Activated CD4-positive, alpha-beta T cell treated with anti-CD3 and anti-CD28 coated beads, Interleukin-2, amount 10 ng/mL, durations not matched to agents 7 days and 5 days (primary cell): ENCODE measurements around the gene MET. TPM values are rescaled to one million over a fixed set of nuclear protein-coding genes. Genes with fewer than 3 reads are reported as not detected.

Source experiments
- CTCF ChIA-PET: fragments of 350-600 bp; sonication (Branson Sonifier 250); formaldehyde crosslinking; loops from one replicate; lab custom pipeline; 2021; ENCODE audit warnings: antibody characterized with exemption; lab: Charles Lee
- POLR2A ChIA-PET: fragments of 350-600 bp; sonication (Branson Sonifier 250); formaldehyde crosslinking; loops from one replicate; lab custom pipeline; 2021; ENCODE audit warnings: antibody characterized with exemption; lab: Charles Lee
- DNase-seq: peaks from one replicate; pipeline ENCODE4 v3.0.0-alpha.2; 2020
- H3K27ac Mint-ChIP-seq: one replicate; pipeline ENCODE4 v1.8.0; 2021; ENCODE audit warnings: mild to moderate bottlenecking, moderate library complexity, mixed read lengths
- H3K27me3 Mint-ChIP-seq: one replicate; pipeline ENCODE4 v1.8.0; 2021; ENCODE audit warnings: mixed read lengths
- H3K36me3 Mint-ChIP-seq: one replicate; pipeline ENCODE4 v1.8.0; 2021; ENCODE audit warnings: low read depth, mixed read lengths
- H3K4me1 Mint-ChIP-seq: one replicate; pipeline ENCODE4 v1.8.0; 2021; ENCODE audit warnings: mixed read lengths
- H3K4me3 Mint-ChIP-seq: one replicate; pipeline ENCODE4 v1.8.0; 2021; ENCODE audit warnings: mild to moderate bottlenecking, moderate library complexity, mixed read lengths
- H3K9me3 Mint-ChIP-seq: one replicate; pipeline ENCODE4 v1.8.0; 2021; ENCODE audit warnings: mixed read lengths
- total RNA-seq, 2 experiments: library from RNA; stranded (reverse); gene quantifications; one replicate each; pipeline ENCODE4 v1.2.3, GENCODE V29; 2021

Gene MET
- total RNA-seq, 2 experiments from 2014 or later = 0.21 to 0.22 TPM

- CTCF ChIA-PET = no interaction called here
- POLR2A ChIA-PET = no interaction called here
- peaks cover 6% of the 10 kb centered on the region for H3K27me3 Mint-ChIP-seq
- H3K36me3 Mint-ChIP-seq = no peaks in the 10 kb centered on the region
- no peaks in the 10 kb centered on the region for H3K9me3 Mint-ChIP-seq
- H3K27ac Mint-ChIP-seq = no peak overlapping the region
- peaks cover under 1% of the 10 kb centered on the region for H3K4me1 Mint-ChIP-seq
- DNase-seq = no peak
- H3K4me3 Mint-ChIP-seq = no peak overlapping the region
Measured at GRCh38 chr7:116797612-116798011, 125.6 kb downstream of the MET start.

- no peak for DNase-seq
- ChIA-PET CTCF (no interaction called here), POLR2A (no interaction called here)
- Mint-ChIP-seq H3K27ac (no peak overlapping the region), H3K27me3 (peaks cover 8% of the 10 kb centered on the region), H3K4me3 (no peak overlapping the region), H3K9me3 (no peaks in the 10 kb centered on the region), H3K4me1 (peaks cover 5% of the 10 kb centered on the region), H3K36me3 (no peaks in the 10 kb centered on the region)
Measured at GRCh38 chr7:116798232-116798631, 126.2 kb downstream of the MET start.

- no peaks in the 10 kb centered on the region for H3K9me3 Mint-ChIP-seq
- H3K36me3 Mint-ChIP-seq = no peaks in the 10 kb centered on the region
- H3K4me3 Mint-ChIP-seq = no peak overlapping the region
- H3K27me3 Mint-ChIP-seq = peaks cover 10% of the 10 kb centered on the region
- no peak for DNase-seq
- peaks cover 5% of the 10 kb centered on the region for H3K4me1 Mint-ChIP-seq
- ChIA-PET CTCF (no interaction called here), POLR2A (no interaction called here)
- H3K27ac Mint-ChIP-seq = no peak overlapping the region
Measured at GRCh38 chr7:116799916-116800315, 127.9 kb downstream of the MET start.

- H3K36me3 Mint-ChIP-seq = no peaks in the 10 kb centered on the region
- no peaks in the 10 kb centered on the region for H3K9me3 Mint-ChIP-seq
- H3K4me3 Mint-ChIP-seq = no peak overlapping the region
- H3K27ac Mint-ChIP-seq = no peak overlapping the region
- DNase-seq = no peak
- peaks cover 10% of the 10 kb centered on the region for H3K27me3 Mint-ChIP-seq
- H3K4me1 Mint-ChIP-seq = peaks cover 5% of the 10 kb centered on the region
- CTCF ChIA-PET = no interaction called here
- POLR2A ChIA-PET = no interaction called here
Measured at GRCh38 chr7:116800594-116800993, 128.6 kb downstream of the MET start.

- no peaks in the 10 kb centered on the region for H3K36me3 Mint-ChIP-seq
- peaks cover 5% of the 10 kb centered on the region for H3K4me1 Mint-ChIP-seq
- H3K27me3 Mint-ChIP-seq = peaks cover 10% of the 10 kb centered on the region
- no peak overlapping the region for H3K27ac Mint-ChIP-seq
- no peaks in the 10 kb centered on the region for H3K9me3 Mint-ChIP-seq
- DNase-seq = no peak
- POLR2A ChIA-PET = no interaction called here
- H3K4me3 Mint-ChIP-seq = no peak overlapping the region
- CTCF ChIA-PET = interaction anchor here (0.6 kb wide), 2 partner anchors 94 to 130 kb away, joined by 3 read pairs; no protein-coding TSS in a partner anchor
Measured at GRCh38 chr7:116801092-116801710, 129.2 kb downstream of the MET start.

- Mint-ChIP-seq H3K4me3 (no peak overlapping the region), H3K27me3 (peaks cover 10% of the 10 kb centered on the region), H3K27ac (no peak overlapping the region), H3K9me3 (no peaks in the 10 kb centered on the region), H3K36me3 (no peaks in the 10 kb centered on the region), H3K4me1 (peaks cover 5% of the 10 kb centered on the region)
- CTCF ChIA-PET = no interaction called here
- POLR2A ChIA-PET = no interaction called here
- DNase-seq = no peak
Measured at GRCh38 chr7:116802144-116802745, 130.2 kb downstream of the MET start.

GRCh38 chr7:116802746-116803152 lies 130.8 kb downstream of the MET start:
- Mint-ChIP-seq H3K4me3 (no peak overlapping the region), H3K4me1 (peaks cover 5% of the 10 kb centered on the region), H3K27ac (no peak overlapping the region), H3K36me3 (no peaks in the 10 kb centered on the region), H3K27me3 (peaks cover 10% of the 10 kb centered on the region), H3K9me3 (no peaks in the 10 kb centered on the region)
- DNase-seq = peak; percentile 36
- ChIA-PET CTCF (no interaction called here), POLR2A (no interaction called here)

GRCh38 chr7:116804471-116804870 lies 132.5 kb downstream of the MET start:
- H3K4me3 Mint-ChIP-seq = no peak overlapping the region

GRCh38 chr7:116805100-116805544 lies 133.1 kb downstream of the MET start:
- Mint-ChIP-seq H3K9me3 (no peaks in the 10 kb centered on the region), H3K27me3 (peaks cover 8% of the 10 kb centered on the region), H3K4me1 (peaks cover 5% of the 10 kb centered on the region), H3K27ac (no peak overlapping the region), H3K36me3 (no peaks in the 10 kb centered on the region), H3K4me3 (no peak overlapping the region)
- DNase-seq = no peak
- POLR2A ChIA-PET = no interaction called here
- CTCF ChIA-PET = no interaction called here

More at GRCh38 chr7:116804471-116804870, 132.5 kb downstream of the MET start:
- H3K27me3 Mint-ChIP-seq = peaks cover 9% of the 10 kb centered on the region
- CTCF ChIA-PET = no interaction called here
- H3K9me3 Mint-ChIP-seq = no peaks in the 10 kb centered on the region
- H3K4me1 Mint-ChIP-seq = peaks cover 5% of the 10 kb centered on the region
- no peak overlapping the region for H3K27ac Mint-ChIP-seq
- POLR2A ChIA-PET = no interaction called here
- H3K36me3 Mint-ChIP-seq = no peaks in the 10 kb centered on the region
- DNase-seq = no peak

GRCh38 chr7:116806046-116806944 lies 134.3 kb downstream of the MET start:
- Mint-ChIP-seq H3K9me3 (no peaks in the 10 kb centered on the region), H3K4me1 (peaks cover 5% of the 10 kb centered on the region), H3K27me3 (peaks cover 4% of the 10 kb centered on the region), H3K36me3 (no peaks in the 10 kb centered on the region), H3K27ac (no peak overlapping the region), H3K4me3 (no peak overlapping the region)
- CTCF ChIA-PET = interaction anchor here (0.6 kb wide), 1 partner anchor 281 kb away, joined by 3 read pairs; no protein-coding TSS in a partner anchor
- no peak for DNase-seq
- POLR2A ChIA-PET = no interaction called here

- Mint-ChIP-seq H3K4me1 (peaks cover 5% of the 10 kb centered on the region), H3K36me3 (no peaks in the 10 kb centered on the region), H3K9me3 (no peaks in the 10 kb centered on the region), H3K27ac (no peak overlapping the region), H3K27me3 (peaks cover 4% of the 10 kb centered on the region), H3K4me3 (no peak overlapping the region)
- no peak for DNase-seq
- ChIA-PET POLR2A (no interaction called here), CTCF (no interaction called here)
Measured at GRCh38 chr7:116807011-116807560, 135.1 kb downstream of the MET start.

GRCh38 chr7:116809636-116810266 lies 137.8 kb downstream of the MET start:
- CTCF ChIA-PET = no interaction called here
- H3K4me3 Mint-ChIP-seq = no peak overlapping the region
- H3K27me3 Mint-ChIP-seq = no peaks in the 10 kb centered on the region
- POLR2A ChIA-PET = no interaction called here
- DNase-seq = peak; percentile 35
- H3K4me1 Mint-ChIP-seq = no peaks in the 10 kb centered on the region
- no peaks in the 10 kb centered on the region for H3K9me3 Mint-ChIP-seq
- H3K27ac Mint-ChIP-seq = no peak overlapping the region
- no peaks in the 10 kb centered on the region for H3K36me3 Mint-ChIP-seq
